Cardiac muscle cell (in vitro differentiated cells and primary cell): ENCODE measurements around the gene TSPAN5. TPM values are rescaled to one million over a fixed set of nuclear protein-coding genes. Genes with fewer than 3 reads are reported as not detected.
A peak's percentile ranks its signal among the peaks of the same experiment; 100 is the strongest.
"Not testable (repeated sequence)": the region's sequence is repeated elsewhere in the genome, so short reads cannot be mapped to it uniquely, and the experiment has no call there.

Experiments
- DNase-seq, 2 donors: peaks; one replicate each; pipeline versions ENCODE4 v3.0.0 to v3.0.0-alpha.2; 2010 to 2017; ENCODE audit warnings: low read depth in 1 of 2, low spot score in 1 of 2
- H3K27ac ChIP-seq: fragments of 200-600 bp; sonication (generic); 2 replicates; pipeline ENCODE4 v1.5.1; 2016
- H3K27me3 ChIP-seq: fragments of 200-600 bp; sonication (generic); 2 replicates; pipeline ENCODE4 v1.6.0; 2016; ENCODE audit warnings: control low read depth
- H3K36me3 ChIP-seq: fragments of 200-600 bp; sonication (generic); 2 replicates; pipeline ENCODE4 v1.5.1; 2016; ENCODE audit warnings: control low read depth
- H3K4me1 ChIP-seq: fragments of 200-600 bp; sonication (generic); 2 replicates; pipeline ENCODE4 v1.8.1; 2017; ENCODE audit warnings: low read depth, mild to moderate bottlenecking, mixed run types
- H3K4me3 ChIP-seq: fragments of 200-600 bp; sonication (generic); 2 replicates; pipeline ENCODE4 v1.5.1; 2016; ENCODE audit warnings: mild to moderate bottlenecking
- H3K9me3 ChIP-seq: fragments of 200-600 bp; sonication (generic); 2 replicates; pipeline ENCODE4 v1.5.1; 2017; ENCODE audit warnings: low read depth, mild to moderate bottlenecking, control low read depth
- CTCF ChIP-seq: IDR thresholded peaks from 2 replicates; pipeline ENCODE4 v1.5.1; 2012; ENCODE audit warnings: low read depth, mild to moderate bottlenecking, low read length
- polyA plus RNA-seq: library from polyadenylated mRNA; unstranded; fragments of >200 nt; fragmentation: Nextera tagmentation; extraction: Ambion mirVana; gene quantifications from 2 replicates; pipeline ENCODE4 v1.2.1, GENCODE V29; 2016
- total RNA-seq: library from RNA; depleted of rRNA; stranded (reverse); fragments of >200 nt; gene quantifications from 2 replicates; pipeline ENCODE4 v1.2.3, GENCODE V29; 2016

The TSPAN5 gene
- total and polyA plus RNA-seq, 2 experiments from 2014 or later = 26.9 to 39.8 TPM

GRCh38 chr4:98539741-98540140, 118.7 kb downstream of the TSPAN5 start:
- Histone ChIP-seq H3K27me3 (no peaks in the 10 kb centered on the region), H3K4me1 (peaks cover 6% of the 10 kb centered on the region), H3K4me3 (no peak overlapping the region), H3K36me3 (no peaks in the 10 kb centered on the region), H3K9me3 (no peaks in the 10 kb centered on the region), H3K27ac (no peak overlapping the region)
- no peak for TF ChIP-seq CTCF
- DNase-seq = no peak

GRCh38 chr4:98539299-98539698, 119.1 kb downstream of the TSPAN5 start:
- Histone ChIP-seq H3K4me1 (peaks cover 6% of the 10 kb centered on the region), H3K9me3 (no peaks in the 10 kb centered on the region), H3K27me3 (no peaks in the 10 kb centered on the region), H3K36me3 (no peaks in the 10 kb centered on the region), H3K4me3 (no peak overlapping the region), H3K27ac (no peak overlapping the region)
- no peak for DNase-seq
- TF ChIP-seq CTCF = no peak

DNA sequence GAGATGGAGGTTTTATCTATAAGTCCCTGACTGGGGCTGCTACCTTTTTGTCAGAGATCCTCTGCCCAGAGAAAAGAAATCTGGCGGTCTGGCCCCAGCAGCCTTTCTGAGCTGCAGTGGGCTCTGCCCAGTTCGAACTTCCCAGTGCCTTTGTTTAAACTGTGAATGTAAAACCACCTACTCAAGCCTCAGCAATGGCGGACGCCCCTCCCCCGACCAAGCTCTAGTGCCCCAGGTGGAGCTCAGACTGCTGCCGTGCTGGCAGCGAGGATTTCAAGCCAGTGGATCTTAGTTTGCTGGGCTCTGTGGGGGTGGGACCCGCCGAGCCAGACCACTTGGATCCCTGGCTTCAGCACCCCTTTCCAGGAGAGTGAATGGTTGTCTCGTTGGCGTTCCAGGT, 121.8 kb downstream of the TSPAN5 start:
- DNase-seq = no peak

GRCh38 chr4:98534146-98534545, 124.3 kb downstream of the TSPAN5 start:
- not testable (repeated sequence) for H3K36me3 ChIP-seq, H3K9me3 ChIP-seq, H3K4me1 ChIP-seq, DNase-seq, H3K27ac ChIP-seq, H3K27me3 ChIP-seq, H3K4me3 ChIP-seq

More for the DNA sequence above, 121.8 kb downstream of the TSPAN5 start:
- TF ChIP-seq CTCF = no peak
- Histone ChIP-seq H3K36me3 (no peaks in the 10 kb centered on the region), H3K27me3 (no peaks in the 10 kb centered on the region), H3K4me3 (no peak overlapping the region), H3K27ac (peak overlapping the region; percentile 45), H3K4me1 (no peaks in the 10 kb centered on the region), H3K9me3 (no peaks in the 10 kb centered on the region)

DNA sequence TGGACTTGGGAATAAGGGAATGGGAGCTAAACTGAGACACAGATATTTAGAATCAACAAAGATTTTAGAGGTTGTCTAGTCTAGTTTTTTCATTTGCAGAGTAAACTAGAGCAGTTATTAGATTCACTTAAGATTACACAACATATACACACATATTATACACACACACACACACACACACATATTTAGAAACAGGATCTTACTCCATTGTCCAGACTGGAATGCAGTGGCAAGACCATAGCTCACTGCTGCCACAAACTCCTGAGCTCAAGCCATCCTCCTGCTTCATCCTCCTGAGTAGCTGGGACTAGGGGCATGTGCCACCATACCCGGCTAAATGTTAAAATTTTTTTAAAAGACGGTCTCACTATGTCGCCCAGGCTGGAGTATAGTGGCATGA, 127.8 kb downstream of the TSPAN5 start:
- no peak for TF ChIP-seq CTCF
- Histone ChIP-seq H3K4me3 (no peak overlapping the region), H3K27ac (no peak overlapping the region), H3K9me3 (no peaks in the 10 kb centered on the region), H3K36me3 (no peaks in the 10 kb centered on the region), H3K27me3 (no peaks in the 10 kb centered on the region), H3K4me1 (peaks cover 18% of the 10 kb centered on the region)
- no peak for DNase-seq

DNA sequence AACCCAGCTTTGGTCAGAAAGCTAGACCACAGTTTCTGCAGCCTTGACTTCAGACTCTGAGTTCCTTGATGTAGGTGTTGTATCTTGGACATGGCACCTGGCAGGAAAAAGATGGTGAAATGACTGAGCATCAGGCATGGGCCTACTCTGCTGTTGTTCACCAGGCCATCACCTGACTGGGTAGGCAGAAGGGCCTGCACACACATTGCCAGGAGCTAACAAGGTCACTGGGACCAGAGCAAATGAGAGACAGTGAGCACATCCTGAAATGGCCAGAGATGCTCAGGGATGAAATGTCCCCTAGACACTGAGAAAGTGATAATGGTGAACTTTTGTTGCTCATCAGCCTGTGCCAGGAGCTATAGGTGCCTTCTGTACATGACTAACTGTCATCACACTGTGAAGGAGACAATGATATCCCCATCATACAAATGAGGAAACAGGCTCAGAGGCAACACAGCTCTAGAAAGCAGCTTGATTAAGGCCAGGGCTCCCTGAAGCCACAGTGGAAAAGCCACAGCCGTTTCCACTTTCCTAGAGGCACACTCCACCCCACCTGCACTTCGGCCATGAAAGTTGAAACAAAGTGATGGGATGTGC, 128.3 kb downstream of the TSPAN5 start:
- no peaks in the 10 kb centered on the region for H3K36me3 ChIP-seq
- TF ChIP-seq CTCF = no peak
- peaks cover 21% of the 10 kb centered on the region for H3K4me1 ChIP-seq
- H3K27me3 ChIP-seq = no peaks in the 10 kb centered on the region
- no peak overlapping the region for H3K27ac ChIP-seq
- H3K4me3 ChIP-seq = no peak overlapping the region
- H3K9me3 ChIP-seq = no peaks in the 10 kb centered on the region
- no peak for DNase-seq
